H1 (cell line): ENCODE measurements around the gene MGST2.

Experiments used
- BACH1 ChIP-seq: IDR thresholded peaks from 2 replicates; pipeline ENCODE4 v1.6.1; 2012; ENCODE audit warnings: low read length, improper control_type of control experiment
- BCL11A ChIP-seq, 2 experiments: IDR thresholded peaks; one replicate each; pipeline ENCODE4 v1.6.1; 2011; ENCODE audit warnings: low read depth in 2 of 2, low read length in 2 of 2, mild to moderate bottlenecking in 2 of 2
- CTCF ChIP-seq, 3 experiments: IDR thresholded peaks; 1 replicate in 2 of 3; 2 replicates in 1 of 3; pipeline versions ENCODE4 v1.5.1 to v1.6.1; 2011; ENCODE audit warnings: low read length in 3 of 3, mild to moderate bottlenecking in 3 of 3, inconsistent platforms in 2 of 3, low read depth in 1 of 3, moderate library complexity in 1 of 3; ENCODE audit not compliant: insufficient read depth in 1 of 3; ENCODE audit errors: control extremely low read depth in 1 of 3
- EZH2 ChIP-seq: fragments of 200-600 bp; sonication (generic); IDR thresholded peaks from 2 replicates; pipeline ENCODE4 v1.7.1; 2012; ENCODE audit warnings: low read depth, mild to moderate bottlenecking, moderate library complexity, low read length, inconsistent platforms; ENCODE audit not compliant: severe bottlenecking
- JUN ChIP-seq: IDR thresholded peaks from 2 replicates; pipeline ENCODE4 v1.6.1; 2011; ENCODE audit warnings: low read depth, mild to moderate bottlenecking, improper control_type of control experiment, low read length
- KDM5A ChIP-seq: fragments of 200-600 bp; IDR thresholded peaks from 2 replicates; pipeline ENCODE4 v1.7.1; 2012; ENCODE audit warnings: mild to moderate bottlenecking, low read length, inconsistent platforms, mixed read lengths
- POLR2A ChIP-seq, 2 experiments: IDR thresholded peaks; 1 replicate in 1 of 2; 2 replicates in 1 of 2; pipeline ENCODE4 v1.6.1; 2011; ENCODE audit warnings: low read depth in 2 of 2, low read length in 2 of 2, mild to moderate bottlenecking in 2 of 2; ENCODE audit errors: control extremely low read depth in 1 of 2
- POLR2AphosphoS5 ChIP-seq: IDR thresholded peaks from 2 replicates; pipeline ENCODE4 v1.6.1; 2011; ENCODE audit warnings: low read depth, low read length
- SIN3A ChIP-seq, 2 experiments: IDR thresholded peaks in 1 of 2; conservative IDR thresholded peaks in 1 of 2; 2 replicates each; pipeline ENCODE4 v1.6.1; 2011 to 2012; ENCODE audit warnings: low read length in 2 of 2, improper control_type of control experiment in 1 of 2, low read depth in 1 of 2, mild to moderate bottlenecking in 1 of 2
- TAF1 ChIP-seq: IDR thresholded peaks from 2 replicates; pipeline ENCODE4 v1.6.1; 2011; ENCODE audit warnings: mild to moderate bottlenecking, low read depth, low read length
- TCF12 ChIP-seq: IDR thresholded peaks from 2 replicates; pipeline ENCODE4 v1.6.1; 2011; ENCODE audit warnings: low read depth, mild to moderate bottlenecking, low read length
- TEAD4 ChIP-seq: IDR thresholded peaks from 2 replicates; pipeline ENCODE4 v1.6.1; 2012; ENCODE audit warnings: low read depth, low read length, inconsistent platforms, mixed read lengths
- USF2 ChIP-seq: IDR thresholded peaks from 2 replicates; pipeline ENCODE4 v1.6.1; 2011; ENCODE audit warnings: low read length, improper control_type of control experiment
- TF ChIP-seq, protein P1 (sequence below): fragments of 300-600 bp; sonication (generic); IDR thresholded peaks from 2 replicates; pipeline ENCODE4 v1.7.1; 2012; ENCODE audit warnings: low read length, moderate library complexity, mild to moderate bottlenecking, inconsistent platforms; ENCODE audit not compliant: insufficient replicate concordance

DNA sequence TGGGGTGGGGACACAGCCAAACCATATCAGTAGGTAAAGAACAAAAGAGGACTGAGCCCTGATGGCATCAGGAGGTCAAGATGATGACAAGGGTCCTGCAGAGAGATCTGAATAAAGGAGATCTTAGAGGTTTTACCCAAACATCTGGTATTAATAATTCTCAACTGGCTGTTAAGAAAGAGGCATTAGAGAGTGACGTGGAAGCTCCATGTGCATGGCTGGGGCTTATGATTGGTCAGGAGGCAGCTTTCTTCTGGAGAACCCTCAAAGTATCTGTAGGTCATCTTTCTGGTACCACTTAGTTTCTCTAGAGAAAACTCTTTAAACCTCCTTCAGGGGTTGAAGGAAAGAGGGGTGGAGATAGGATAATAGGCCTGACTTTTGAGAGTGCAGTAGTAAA, 18.7 kb downstream of the MGST2 start:
- no peak for TF ChIP-seq TAF1
- TF ChIP-seq JUN: no peak
- TF ChIP-seq CTCF (IDR thresholded peaks at IDR 0.05; ENCODE audit: control extremely low read depth in 1 of 3, insufficient read depth in 1 of 3, low read depth in 1 of 3, low read length in 3 of 3): no peak
- TF ChIP-seq KDM5A: no peak
- TF ChIP-seq POLR2A (IDR thresholded peaks at IDR 0.05; ENCODE audit: control extremely low read depth in 1 of 2, low read depth in 2 of 2, low read length in 2 of 2): no peak
- TF ChIP-seq TCF12: no peak
- no peak for TF ChIP-seq EZH2
- no peak for TF ChIP-seq SIN3A (conservative IDR thresholded peaks at IDR 0.05 in 1 of 2, IDR thresholded peaks at IDR 0.05 in 1 of 2; ENCODE audit: low read depth in 1 of 2, low read length in 2 of 2)
- no peak for TF ChIP-seq BACH1
- TF ChIP-seq USF2: no peak
- no peak for TF ChIP-seq POLR2AphosphoS5
- TF ChIP-seq TEAD4: no peak
- TF ChIP-seq, protein P1, sequence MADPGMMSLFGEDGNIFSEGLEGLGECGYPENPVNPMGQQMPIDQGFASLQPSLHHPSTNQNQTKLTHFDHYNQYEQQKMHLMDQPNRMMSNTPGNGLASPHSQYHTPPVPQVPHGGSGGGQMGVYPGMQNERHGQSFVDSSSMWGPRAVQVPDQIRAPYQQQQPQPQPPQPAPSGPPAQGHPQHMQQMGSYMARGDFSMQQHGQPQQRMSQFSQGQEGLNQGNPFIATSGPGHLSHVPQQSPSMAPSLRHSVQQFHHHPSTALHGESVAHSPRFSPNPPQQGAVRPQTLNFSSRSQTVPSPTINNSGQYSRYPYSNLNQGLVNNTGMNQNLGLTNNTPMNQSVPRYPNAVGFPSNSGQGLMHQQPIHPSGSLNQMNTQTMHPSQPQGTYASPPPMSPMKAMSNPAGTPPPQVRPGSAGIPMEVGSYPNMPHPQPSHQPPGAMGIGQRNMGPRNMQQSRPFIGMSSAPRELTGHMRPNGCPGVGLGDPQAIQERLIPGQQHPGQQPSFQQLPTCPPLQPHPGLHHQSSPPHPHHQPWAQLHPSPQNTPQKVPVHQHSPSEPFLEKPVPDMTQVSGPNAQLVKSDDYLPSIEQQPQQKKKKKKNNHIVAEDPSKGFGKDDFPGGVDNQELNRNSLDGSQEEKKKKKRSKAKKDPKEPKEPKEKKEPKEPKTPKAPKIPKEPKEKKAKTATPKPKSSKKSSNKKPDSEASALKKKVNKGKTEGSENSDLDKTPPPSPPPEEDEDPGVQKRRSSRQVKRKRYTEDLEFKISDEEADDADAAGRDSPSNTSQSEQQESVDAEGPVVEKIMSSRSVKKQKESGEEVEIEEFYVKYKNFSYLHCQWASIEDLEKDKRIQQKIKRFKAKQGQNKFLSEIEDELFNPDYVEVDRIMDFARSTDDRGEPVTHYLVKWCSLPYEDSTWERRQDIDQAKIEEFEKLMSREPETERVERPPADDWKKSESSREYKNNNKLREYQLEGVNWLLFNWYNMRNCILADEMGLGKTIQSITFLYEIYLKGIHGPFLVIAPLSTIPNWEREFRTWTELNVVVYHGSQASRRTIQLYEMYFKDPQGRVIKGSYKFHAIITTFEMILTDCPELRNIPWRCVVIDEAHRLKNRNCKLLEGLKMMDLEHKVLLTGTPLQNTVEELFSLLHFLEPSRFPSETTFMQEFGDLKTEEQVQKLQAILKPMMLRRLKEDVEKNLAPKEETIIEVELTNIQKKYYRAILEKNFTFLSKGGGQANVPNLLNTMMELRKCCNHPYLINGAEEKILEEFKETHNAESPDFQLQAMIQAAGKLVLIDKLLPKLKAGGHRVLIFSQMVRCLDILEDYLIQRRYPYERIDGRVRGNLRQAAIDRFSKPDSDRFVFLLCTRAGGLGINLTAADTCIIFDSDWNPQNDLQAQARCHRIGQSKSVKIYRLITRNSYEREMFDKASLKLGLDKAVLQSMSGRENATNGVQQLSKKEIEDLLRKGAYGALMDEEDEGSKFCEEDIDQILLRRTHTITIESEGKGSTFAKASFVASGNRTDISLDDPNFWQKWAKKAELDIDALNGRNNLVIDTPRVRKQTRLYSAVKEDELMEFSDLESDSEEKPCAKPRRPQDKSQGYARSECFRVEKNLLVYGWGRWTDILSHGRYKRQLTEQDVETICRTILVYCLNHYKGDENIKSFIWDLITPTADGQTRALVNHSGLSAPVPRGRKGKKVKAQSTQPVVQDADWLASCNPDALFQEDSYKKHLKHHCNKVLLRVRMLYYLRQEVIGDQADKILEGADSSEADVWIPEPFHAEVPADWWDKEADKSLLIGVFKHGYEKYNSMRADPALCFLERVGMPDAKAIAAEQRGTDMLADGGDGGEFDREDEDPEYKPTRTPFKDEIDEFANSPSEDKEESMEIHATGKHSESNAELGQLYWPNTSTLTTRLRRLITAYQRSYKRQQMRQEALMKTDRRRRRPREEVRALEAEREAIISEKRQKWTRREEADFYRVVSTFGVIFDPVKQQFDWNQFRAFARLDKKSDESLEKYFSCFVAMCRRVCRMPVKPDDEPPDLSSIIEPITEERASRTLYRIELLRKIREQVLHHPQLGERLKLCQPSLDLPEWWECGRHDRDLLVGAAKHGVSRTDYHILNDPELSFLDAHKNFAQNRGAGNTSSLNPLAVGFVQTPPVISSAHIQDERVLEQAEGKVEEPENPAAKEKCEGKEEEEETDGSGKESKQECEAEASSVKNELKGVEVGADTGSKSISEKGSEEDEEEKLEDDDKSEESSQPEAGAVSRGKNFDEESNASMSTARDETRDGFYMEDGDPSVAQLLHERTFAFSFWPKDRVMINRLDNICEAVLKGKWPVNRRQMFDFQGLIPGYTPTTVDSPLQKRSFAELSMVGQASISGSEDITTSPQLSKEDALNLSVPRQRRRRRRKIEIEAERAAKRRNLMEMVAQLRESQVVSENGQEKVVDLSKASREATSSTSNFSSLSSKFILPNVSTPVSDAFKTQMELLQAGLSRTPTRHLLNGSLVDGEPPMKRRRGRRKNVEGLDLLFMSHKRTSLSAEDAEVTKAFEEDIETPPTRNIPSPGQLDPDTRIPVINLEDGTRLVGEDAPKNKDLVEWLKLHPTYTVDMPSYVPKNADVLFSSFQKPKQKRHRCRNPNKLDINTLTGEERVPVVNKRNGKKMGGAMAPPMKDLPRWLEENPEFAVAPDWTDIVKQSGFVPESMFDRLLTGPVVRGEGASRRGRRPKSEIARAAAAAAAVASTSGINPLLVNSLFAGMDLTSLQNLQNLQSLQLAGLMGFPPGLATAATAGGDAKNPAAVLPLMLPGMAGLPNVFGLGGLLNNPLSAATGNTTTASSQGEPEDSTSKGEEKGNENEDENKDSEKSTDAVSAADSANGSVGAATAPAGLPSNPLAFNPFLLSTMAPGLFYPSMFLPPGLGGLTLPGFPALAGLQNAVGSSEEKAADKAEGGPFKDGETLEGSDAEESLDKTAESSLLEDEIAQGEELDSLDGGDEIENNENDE: no peak
- no peak for TF ChIP-seq BCL11A (IDR thresholded peaks at IDR 0.05; ENCODE audit: low read depth in 2 of 2, low read length in 2 of 2)
